ENCODE results near the gene MAML3. TPM values are rescaled to one million over a fixed set of nuclear protein-coding genes. Genes with fewer than 3 reads are reported as not detected.

Gene MAML3
- total and polyA plus RNA-seq, 8 donors: 5.8 to 18.7 (median 16.7) TPM

- Histone ChIP-seq H3K36me3 (no peaks in the 10 kb centered on the region), H3K4me1 (no peaks in the 10 kb centered on the region), H3K27me3 (no peaks in the 10 kb centered on the region), H3K27ac (no peak overlapping the region), H3K9me3 (no peaks in the 10 kb centered on the region), H3K4me3 (no peak overlapping the region)
- intact Hi-C loops (cut with DNase I): no loop called here
- TF ChIP-seq CTCF (IDR thresholded peaks at IDR 0.05): no peak
- DNase-seq (no peak), ATAC-seq (no peak)
Measured at GRCh38 chr4:139749338-139749737, 404.6 kb downstream of the MAML3 start.

- H3K27me3 ChIP-seq: no peaks in the 10 kb centered on the region
- no peak overlapping the region for H3K27ac ChIP-seq
- no peak overlapping the region for H3K4me3 ChIP-seq
- H3K36me3 ChIP-seq: no peaks in the 10 kb centered on the region
- ATAC-seq: no peak
- peaks cover 0 to 4% of the 10 kb centered on the region in 2 donors for H3K4me1 ChIP-seq
- no peaks in the 10 kb centered on the region for H3K9me3 ChIP-seq
- TF ChIP-seq CTCF (IDR thresholded peaks at IDR 0.05): no peak
- no peak for DNase-seq
- intact Hi-C loops (cut with DNase I): no loop called here
Measured at GRCh38 chr4:139746431-139747171, 407.4 kb downstream of the MAML3 start.

- H3K4me3 ChIP-seq: no peak overlapping the region
- no peaks in the 10 kb centered on the region for H3K27me3 ChIP-seq
- H3K4me1 ChIP-seq: peaks cover 6 to 18% of the 10 kb centered on the region in 2 donors
- H3K36me3 ChIP-seq: no peaks in the 10 kb centered on the region
- H3K9me3 ChIP-seq: no peaks in the 10 kb centered on the region
- DNase-seq: no peak
- intact Hi-C loops (cut with DNase I): no loop called here
- no peak for ATAC-seq
- no peak overlapping the region for H3K27ac ChIP-seq
- no peak for TF ChIP-seq CTCF (IDR thresholded peaks at IDR 0.05)
Measured at GRCh38 chr4:139745111-139745639, 408.8 kb downstream of the MAML3 start.

GRCh38 chr4:139744232-139744631 lies 409.8 kb downstream of the MAML3 start:
- DNase-seq (no peak), ATAC-seq (no peak)
- Histone ChIP-seq H3K4me3 (no peak overlapping the region), H3K4me1 (peaks cover 11 to 23% of the 10 kb centered on the region in 2 donors), H3K9me3 (no peaks in the 10 kb centered on the region), H3K27me3 (no peaks in the 10 kb centered on the region), H3K27ac (no peak overlapping the region), H3K36me3 (no peaks in the 10 kb centered on the region)
- no peak for TF ChIP-seq CTCF (IDR thresholded peaks at IDR 0.05)
- intact Hi-C loops (cut with DNase I): no loop called here

GRCh38 chr4:139743027-139743426 lies 411.0 kb downstream of the MAML3 start:
- no peaks in the 10 kb centered on the region for H3K36me3 ChIP-seq
- H3K27ac ChIP-seq: no peak overlapping the region
- ATAC-seq (no peak), DNase-seq (no peak)
- TF ChIP-seq CTCF (IDR thresholded peaks at IDR 0.05): no peak
- H3K9me3 ChIP-seq: no peaks in the 10 kb centered on the region
- peaks cover 11 to 30% of the 10 kb centered on the region in 2 donors for H3K4me1 ChIP-seq
- no peaks in the 10 kb centered on the region for H3K27me3 ChIP-seq
- intact Hi-C loops (cut with DNase I): no loop called here
- H3K4me3 ChIP-seq: no peak overlapping the region
